SHP77 (cell line): ENCODE data around the gene TBXAS1.

Experiments used
- DNase-seq, 2 experiments: peaks; one replicate each; lab custom pipeline; 2025; lab: John Stamatoyannopoulos, UW

The TBXAS1 gene

DNA sequence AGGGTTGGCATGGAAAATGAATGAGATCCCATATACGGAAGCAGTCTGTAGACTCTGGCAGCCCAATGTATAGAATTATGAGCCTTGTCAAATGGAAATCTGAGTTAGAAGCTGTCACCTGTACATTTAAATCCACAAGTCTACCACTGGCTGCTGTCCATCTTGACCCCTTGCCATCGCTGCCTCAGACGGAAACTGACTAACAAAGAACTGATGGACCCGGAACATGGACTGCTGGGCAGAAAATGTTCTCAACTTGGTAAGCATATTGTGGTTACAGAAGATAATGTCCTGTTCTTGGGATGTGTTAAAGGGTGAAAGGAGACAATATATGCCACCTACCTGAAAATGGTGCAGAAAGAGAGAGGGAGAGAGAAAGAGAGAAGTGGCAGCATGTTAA is 196.2 kb downstream of the TBXAS1 start:
- no peak for DNase-seq

DNA sequence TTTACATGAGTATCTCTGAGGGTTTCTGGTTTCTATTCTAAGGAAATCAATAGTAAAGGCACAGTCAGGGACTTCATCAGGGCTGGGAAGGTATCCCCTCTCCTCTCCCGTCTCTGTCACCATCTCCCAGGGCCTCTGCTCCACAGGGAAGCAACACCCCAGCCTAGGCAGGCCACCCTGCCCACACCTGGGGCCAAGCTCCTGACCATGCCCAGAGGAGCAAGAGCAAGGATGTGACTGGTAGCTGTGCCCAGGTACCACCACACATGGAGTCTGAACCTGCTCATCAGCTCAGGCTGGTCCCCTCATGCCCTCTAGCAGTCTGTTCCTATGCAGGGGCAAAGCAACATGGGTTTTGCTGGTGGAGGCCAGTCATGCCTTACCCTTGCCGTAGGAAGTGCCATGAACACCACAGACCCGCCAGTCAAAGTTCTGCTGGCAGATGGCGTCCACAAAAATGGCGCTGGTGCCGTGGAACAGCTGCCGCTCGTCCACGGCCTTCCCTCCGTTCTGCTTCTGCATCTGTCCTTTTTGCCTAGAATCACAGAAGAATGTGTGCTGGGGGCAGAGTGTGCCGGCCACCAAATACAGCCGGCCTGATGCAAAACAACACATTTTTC is 196.9 kb downstream of the TBXAS1 start:
- DNase-seq: no peak

DNA sequence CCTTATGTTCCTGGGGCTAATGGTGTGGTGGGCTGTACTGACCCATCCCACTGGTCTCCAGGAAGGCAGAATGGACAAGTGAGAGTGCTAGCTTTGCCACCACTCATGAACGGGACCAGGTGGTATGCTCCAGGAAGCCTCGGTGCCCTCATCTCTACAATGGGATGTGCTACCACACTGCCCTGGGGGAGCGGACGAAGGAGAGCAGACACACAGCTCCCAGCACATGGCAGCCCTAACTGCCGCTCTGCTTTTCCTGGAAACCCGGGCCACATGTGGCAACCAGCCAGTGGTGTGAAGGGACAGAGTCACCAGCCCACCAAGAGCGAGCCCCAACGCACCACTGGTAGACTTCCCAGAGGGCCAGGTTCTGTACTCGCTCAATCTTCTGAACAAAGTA is 197.9 kb downstream of the TBXAS1 start:
- DNase-seq: no peak

DNA sequence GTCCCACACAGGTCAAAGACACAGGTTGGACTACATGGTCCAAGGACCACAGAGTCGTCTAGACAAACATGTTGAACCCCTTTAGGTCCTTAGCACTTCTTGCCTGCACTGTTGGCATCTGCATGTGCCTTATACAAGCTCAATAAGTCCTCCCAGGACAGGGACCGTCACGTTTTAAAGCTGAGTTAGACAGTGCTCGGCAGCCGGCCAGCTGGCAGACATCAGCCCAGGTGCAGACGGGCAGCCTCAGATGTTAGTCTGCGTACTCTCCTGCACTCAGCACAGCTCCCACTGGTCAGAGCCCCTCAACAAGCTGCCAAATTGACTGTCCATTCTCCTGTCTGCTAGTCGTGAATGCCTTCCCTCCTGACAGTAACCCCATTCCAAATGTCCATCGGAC is 198.8 kb downstream of the TBXAS1 start:
- DNase-seq: peak; percentile 38 to 72

DNA sequence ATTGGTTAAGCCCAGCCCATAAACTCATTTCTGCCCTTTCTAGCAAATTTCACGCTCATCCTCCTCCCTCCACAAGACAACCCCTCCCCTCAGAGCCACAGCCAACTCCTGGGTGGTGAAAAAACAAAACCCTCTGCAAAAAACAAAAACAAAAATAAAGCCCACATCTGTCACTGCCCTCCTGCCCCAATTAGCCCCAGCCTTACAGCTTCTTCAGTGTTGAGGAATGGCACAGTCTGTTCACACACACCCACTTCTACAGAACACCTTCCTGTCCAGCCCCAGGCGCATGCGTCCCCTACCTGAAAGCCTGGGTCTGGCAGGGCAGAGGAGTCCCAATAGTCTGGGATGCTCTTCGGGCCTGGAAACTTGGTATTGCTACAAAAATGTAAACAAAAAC is 199.2 kb downstream of the TBXAS1 start:
- DNase-seq: no peak

DNA sequence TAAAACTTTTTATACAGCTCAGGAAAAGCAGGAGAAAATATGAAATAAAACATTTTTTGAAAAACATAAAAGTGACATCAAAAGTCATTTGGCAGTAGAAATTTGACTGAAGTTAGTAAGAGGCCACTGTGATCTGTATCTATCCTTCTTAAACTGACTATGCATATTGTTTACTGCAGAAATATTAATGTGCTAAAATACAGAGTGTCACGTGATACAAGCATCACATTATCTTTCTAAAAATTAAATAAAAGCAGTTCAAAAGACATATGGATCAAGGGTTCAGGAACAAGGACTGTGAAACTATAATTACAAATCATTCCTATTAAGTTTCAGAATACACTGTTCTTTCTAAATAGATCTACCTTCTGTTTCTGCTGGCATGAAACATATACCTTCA is 200.0 kb downstream of the TBXAS1 start:
- DNase-seq: no peak

DNA sequence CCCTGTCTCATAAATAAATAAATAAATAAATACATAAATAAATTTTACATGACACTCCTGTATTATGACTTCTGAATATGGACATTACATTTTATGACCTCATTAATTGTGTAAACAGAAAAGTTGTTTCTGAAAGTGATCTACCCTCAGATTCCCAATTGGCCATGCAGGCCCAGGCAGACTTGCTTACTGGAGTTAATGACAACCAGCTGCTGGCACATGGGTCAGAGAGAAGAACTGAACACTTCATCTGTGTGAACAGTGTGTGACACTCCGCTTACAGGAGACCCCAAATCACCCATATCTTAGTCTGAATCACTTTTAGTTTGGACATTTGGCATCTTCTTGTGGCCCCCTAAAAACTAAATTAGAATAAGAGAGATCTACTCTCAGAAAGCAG is 202.3 kb downstream of the TBXAS1 start:
- no peak for DNase-seq

DNA sequence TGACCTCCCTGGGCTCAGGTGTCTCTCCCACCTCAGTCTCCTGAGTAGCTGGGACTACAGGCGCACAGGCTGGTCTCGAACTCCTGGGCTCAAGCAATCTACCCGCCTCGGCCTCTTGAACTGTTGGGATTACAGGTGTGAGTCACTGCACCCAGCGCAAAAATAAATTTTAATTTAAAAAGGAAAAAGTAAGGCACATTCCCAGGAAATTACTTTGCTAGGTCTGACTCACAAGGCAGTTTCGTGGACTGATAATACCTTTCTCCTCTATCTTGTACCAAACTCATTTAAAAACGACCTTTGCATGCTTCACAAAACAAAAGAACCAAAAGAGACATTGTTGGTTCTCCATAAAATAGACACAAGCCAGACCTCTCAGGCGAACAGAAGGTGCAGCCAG is 204.0 kb downstream of the TBXAS1 start:
- no peak for DNase-seq

DNA sequence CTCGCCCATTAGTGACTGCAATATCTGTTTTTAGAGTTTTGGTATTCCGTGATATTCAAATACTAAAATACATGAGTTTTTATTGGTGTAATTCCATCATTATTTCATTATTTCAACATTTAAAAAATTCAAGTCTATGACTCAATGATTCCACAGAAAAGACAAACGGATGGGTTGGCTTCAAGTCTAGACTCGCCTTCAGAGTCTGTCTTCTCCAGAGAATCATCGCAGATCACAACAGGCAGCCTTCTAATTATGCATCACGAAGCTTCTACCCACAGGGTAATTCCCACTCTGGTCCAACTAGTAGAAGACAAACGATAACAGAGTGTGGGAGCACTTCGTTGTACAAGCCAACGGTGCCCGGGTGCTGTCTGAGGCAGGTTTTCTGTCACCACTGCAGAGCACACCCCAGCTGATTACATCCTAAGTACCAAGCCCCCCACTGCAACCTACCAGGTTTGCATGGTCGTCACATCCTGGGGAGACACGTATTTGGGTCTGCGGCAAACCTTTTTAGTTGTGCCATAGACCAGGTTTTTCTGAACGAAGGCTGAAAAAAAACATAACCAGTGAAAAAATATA is 204.8 kb downstream of the TBXAS1 start:
- no peak for DNase-seq

DNA sequence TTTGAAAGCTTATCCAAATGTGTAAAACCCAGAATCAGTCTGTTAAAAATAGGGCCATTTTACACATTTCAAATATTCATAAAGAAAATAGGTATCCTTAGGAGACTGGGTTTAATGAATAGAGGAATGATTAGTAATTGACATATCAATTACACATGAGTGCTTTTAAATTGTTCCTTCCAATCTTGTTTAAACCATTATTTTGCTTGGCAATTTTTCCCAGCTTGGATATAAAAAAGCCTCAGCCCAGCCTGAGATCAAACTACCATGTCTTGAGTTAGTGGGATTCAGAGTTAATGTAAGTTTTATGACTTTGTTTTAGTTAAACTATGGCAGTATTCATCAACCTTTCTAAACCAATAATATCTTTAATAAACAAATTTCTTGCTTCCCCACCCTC is 205.4 kb downstream of the TBXAS1 start:
- DNase-seq: no peak

DNA sequence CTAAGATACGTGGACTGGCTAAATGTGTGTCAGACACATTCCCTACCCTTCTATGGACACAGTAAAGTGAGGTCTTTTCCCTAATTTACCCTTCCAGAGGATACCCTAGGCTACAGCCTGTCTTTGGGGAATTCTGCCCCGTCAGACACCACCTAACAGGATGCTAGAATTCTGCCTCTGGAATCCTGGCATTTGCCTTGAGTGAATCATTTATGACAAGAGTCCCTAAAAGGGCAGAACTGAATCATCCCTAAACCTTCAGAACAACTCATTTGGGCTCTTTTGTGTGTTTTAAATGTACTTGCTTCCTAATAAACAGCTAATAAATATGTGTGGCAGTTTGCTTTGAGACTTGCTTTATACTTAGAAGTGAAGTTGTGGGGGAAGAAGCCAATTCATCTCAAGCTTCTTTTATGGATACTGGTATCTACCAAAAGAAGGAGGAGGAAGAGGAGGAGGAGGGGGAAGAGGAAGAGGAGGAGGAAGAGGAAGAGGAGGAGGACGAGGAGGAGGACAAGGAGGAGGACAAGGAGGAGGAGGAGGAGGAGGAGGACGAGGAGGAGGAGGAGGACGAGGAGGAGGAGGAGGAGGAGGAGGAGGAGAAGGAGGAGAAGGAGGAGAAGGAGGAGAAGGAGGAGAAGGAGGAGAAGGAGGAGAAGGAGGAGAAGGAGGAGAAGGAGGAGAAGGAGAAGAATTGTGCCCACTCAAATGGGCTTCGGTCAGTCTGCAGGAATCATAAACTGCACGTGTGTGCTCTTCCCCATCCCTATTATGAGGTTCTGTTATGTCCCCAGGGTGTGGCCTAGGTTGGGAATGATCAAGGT is 206.5 kb downstream of the TBXAS1 start:
- no peak for DNase-seq

DNA sequence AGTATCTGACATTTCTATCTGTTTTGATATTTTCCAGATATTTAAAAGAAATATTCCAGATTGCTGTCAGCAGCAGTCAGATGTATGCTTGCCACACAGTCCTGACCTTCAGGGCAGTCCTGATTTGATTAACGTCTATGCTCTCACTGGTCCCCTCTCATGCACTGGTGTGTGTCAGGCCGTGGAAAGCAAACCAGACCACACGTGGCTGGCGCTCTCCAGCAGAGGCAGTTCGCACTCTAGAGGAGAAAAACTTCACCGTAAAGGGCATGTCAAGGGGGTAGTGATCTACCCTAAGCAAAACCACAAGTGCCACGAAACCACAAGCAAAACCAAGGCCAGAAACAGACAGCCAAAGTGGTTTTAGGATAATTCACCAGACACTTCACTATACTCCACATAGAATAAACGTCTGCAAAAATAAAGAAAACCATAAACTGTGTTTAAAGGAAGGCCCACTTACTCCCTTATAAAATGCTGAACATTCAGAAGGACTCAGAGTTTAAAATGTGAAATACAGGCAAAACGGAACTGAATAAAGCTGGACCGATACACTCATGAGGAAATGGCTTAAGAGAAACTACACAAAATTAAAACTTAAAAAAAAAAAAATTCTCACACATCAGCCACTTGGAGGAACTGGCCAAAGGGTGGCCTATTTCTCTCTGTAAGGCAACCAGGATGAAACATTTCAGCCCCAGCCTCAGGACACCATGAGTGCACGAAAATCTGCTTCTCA is 207.3 kb downstream of the TBXAS1 start:
- no peak for DNase-seq

DNA sequence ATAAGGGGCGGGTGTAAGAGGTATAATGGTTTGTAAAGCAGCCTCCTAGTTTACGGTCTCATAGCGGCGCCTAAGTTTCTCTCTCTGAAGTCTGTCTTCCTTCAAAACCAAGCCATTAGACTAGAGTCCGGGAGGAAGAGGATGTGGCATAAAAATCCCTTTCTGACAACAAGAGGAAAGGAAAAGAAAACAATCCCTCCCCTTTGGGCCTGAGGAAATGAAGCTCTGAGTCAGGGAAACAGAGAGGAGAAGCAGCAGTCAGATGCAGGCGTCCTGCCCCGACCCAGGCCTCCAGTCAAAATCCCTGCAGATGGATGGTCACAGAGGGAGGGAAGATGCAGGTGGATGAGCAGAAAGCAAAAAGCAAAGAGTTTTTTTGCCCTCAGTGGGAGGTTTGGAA is 210.0 kb downstream of the TBXAS1 start:
- no peak for DNase-seq

DNA sequence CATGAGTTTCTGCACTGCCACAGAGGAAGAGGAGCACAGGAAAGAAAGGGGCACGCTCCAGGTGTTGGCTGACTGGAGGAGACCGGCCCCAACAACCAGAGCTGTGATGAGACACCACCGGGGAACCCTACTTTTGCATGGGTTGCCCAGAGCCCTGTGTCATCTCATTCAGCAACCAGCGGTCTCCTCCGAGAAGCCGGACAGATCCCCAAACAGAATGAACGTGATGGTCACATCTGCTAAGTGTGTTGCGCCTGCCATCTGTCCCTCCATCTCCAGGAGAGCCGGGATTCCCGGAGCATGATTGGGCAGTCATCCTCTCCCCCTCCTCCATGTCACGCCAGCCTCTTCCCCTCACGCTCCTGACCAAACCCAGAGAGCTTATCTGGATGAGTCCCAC is 210.8 kb downstream of the TBXAS1 start:
- DNase-seq: no peak

DNA sequence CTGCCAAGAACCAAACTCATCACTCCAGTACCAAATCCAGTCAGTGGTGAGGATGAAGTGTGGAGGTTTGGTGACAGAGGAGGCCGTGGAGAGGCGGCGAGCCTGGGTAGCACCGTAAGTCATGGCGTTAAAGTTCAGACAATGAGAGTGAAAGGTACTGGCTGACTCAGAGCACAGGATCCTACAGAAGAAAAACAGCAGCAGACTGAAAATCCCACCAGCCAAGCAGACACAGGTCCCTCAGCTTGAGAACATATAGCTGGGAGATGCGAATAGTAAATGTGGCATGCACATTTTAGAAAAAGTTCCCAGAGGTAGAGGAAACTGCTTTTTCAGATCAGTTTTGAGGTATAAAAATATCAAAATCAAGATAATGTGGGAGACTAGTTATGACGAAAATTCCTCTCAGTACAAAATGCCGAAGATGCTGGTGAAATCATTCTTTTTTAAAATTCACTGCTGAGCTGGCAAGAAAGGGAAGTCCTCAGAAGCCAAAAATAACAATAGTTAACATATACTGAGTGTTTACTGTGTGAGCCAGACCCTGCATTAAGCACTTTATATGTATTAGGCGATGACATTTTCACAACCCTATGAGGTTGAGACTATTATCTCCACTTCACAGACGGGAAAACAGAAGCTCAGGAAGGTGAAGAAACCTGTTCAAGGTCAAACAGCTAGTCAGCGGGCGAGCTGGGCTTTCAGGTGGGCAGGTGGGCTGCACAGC is 212.8 kb downstream of the TBXAS1 start:
- no peak for DNase-seq

DNA sequence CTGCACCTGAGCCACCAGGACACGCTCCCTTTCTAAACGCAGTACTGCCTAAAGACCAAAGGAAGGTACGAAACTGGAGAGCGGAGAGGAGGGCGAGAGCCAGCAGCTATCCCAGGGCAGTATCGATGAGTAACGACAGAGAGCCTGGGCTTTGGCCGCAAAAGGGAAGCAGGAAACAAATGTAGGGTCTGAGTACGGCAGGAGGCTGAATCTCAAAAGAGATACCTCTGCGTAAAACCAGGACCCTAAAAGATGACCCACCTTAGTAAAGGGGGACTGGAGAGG is 213.3 kb downstream of the TBXAS1 start:
- no peak for DNase-seq

DNA sequence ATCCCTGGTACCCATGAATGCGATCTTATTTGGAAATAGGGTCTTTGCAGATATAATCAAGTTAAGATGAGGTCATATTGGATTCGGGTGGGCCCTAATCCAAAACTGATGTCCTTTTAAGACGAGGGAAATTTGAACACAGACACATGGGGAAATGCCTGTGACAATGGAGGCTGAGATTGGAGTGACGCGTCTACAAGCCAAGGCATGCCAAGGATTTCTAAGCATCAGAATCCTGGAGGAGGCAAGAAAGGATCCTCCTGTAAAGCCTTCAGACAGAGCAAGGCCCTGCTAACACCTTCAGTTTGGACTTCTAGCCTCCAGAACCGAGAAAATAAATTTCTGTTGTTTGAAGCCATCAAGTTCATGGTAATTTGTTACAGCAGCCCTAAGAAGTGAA is 215.2 kb downstream of the TBXAS1 start:
- no peak for DNase-seq

DNA sequence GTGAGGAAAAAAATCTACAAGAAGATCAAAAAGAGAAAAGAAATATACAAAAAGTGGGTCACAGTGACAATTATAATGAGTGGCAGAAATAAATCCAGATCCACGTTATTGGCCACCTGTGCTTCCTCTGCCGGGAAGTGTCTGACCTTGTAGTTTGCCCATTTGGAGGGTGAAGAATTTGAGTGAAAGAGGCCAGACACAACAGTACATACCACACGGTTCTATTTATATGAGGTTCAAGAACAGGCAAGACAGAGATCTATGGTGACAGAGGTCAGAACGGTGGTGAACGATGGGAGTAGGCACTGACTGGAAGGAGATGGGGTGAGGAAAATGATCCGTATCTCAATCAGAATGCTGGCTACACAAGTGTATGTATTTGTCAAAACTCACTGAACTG is 216.6 kb downstream of the TBXAS1 start:
- no peak for DNase-seq

DNA sequence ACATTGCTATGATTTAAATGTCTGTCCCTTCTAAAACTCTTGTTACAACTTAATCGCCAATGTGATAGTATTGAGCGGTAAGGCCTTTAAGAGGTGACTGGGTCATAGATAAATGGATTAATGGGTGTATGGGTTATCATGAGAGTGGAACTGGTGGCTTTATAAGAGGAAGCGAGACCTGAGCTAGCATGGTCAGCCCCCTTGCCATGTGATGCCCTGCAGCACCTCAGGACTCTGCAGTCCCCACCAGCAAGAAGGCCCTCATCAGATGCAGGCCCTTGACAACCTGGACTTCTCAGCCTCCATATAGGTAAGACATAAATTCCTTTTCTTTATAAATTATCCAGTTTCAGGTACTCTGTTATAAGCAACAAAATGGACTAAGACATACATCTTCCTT is 218.1 kb downstream of the TBXAS1 start:
- no peak for DNase-seq

DNA sequence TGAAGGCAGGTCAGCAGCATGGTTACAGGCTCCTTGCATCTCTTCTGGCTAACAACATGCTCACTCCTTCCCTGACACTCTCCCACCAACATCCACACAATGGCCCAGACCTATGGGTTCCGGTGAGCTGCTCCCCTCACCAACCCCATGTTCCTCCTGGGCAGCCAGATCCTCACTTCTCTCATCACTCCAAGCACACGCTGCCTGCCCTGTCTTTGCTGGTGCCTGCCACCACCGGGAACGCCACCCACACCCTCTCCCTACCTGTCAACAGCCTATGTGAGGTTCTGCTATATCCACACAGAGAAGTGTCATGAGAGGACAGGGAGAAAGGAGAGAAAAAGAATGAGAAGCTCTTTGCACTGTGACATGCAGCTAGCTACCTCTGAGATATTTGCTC is 219.1 kb downstream of the TBXAS1 start:
- no peak for DNase-seq

DNA sequence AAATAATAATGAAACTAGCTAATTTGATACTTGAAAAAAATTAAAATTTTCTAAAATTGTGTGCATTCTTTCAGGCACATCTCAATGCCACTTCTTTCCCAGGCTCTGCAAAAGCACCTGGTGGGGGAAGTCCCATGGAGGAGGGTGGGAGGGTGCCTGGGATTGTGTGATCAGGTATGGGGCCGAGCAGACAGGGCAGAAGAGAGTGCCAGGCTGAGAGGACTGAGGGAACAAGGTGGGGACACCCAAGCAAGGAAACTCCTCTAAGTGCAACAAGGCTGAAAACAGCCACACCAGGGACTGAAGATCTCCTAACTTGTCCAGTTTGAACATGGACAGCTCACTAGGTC is 219.9 kb downstream of the TBXAS1 start:
- no peak for DNase-seq

DNA sequence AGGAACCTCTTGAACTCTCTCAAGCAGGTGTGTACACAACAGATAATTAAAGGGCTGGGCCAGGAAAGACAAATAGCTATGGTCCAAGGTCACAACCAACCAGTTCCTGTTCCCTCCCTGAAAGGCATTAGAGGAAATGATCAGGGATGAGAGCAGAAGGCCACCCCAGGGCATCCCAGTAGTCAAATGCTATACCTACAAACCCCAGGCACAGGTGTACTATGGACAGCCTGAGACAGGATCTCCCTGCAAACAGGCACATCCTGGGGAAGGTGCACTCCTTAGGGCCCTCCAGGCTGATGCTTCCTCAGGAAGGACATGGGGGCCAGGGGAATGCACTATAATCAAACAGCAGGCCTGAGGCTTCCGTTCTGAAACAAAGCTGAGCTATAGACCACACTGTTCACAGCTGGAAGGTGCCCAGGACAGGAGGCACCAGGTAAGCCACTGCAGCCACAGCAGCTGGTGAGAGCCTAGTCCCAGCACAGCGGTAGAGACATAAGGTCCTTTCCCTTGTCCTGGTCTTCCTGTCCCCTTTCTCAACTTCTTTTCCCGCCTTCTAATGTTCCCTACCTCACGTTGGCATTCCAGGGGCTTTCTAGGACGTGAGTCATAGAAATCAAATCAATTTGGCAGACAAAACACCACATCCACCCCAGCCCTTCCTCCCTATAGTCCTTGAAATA is 220.4 kb downstream of the TBXAS1 start:
- DNase-seq: peak; percentile 28 to 37
